Fibroblast of lung (primary cell): ENCODE measurements around the gene NT5C. TPM values are rescaled to one million over a fixed set of nuclear protein-coding genes. Genes with fewer than 3 reads are reported as not detected.

ENCODE experiments used
- DNase-seq, 2 donors: peaks; one replicate each; pipeline versions ENCODE4 v3.0.0 to v3.0.0-alpha.2; 2010; ENCODE audit warnings: low read depth in 2 of 2
- H2AFZ ChIP-seq: 2 replicates; pipeline ENCODE4 v1.5.1; 2012; ENCODE audit warnings: low read length, control low read depth, inconsistent platforms
- H3K27ac ChIP-seq: 2 replicates; pipeline ENCODE4 v1.5.1; 2011; ENCODE audit warnings: low read length, control low read depth; ENCODE audit not compliant: insufficient read depth
- H3K27me3 ChIP-seq: 2 replicates; pipeline ENCODE4 v1.5.1; 2011; ENCODE audit warnings: mild to moderate bottlenecking, low read length; ENCODE audit not compliant: control insufficient read depth, insufficient read depth
- H3K36me3 ChIP-seq: 2 replicates; pipeline ENCODE4 v1.5.1; 2011; ENCODE audit warnings: low read length; ENCODE audit not compliant: control insufficient read depth, insufficient read depth
- H3K4me1 ChIP-seq: 2 replicates; pipeline ENCODE4 v1.5.1; 2011; ENCODE audit warnings: low read length; ENCODE audit not compliant: control insufficient read depth, insufficient read depth; ENCODE audit errors: extremely low read depth
- H3K4me2 ChIP-seq: 2 replicates; pipeline ENCODE4 v1.5.1; 2011; ENCODE audit warnings: low read length, control low read depth; ENCODE audit not compliant: insufficient read depth; ENCODE audit errors: extremely low read depth
- H3K4me3 ChIP-seq, 4 experiments: fragments of 200-600 bp in 1 of 4; sonication (generic) in 1 of 4; replicated peaks in 1 of 4; 2 replicates each; pipeline ENCODE4 v1.5.1; 2011 to 2016; ENCODE audit warnings: low read length in 4 of 4, low read depth in 3 of 4, mild to moderate bottlenecking in 3 of 4, control low read depth in 2 of 4, inconsistent platforms in 1 of 4, mixed read lengths in 1 of 4; ENCODE audit not compliant: insufficient read depth in 1 of 4; ENCODE audit errors: control extremely low read depth in 1 of 4
- H3K79me2 ChIP-seq: 2 replicates; pipeline ENCODE4 v1.5.1; 2012; ENCODE audit warnings: mild to moderate bottlenecking, low read length, inconsistent platforms; ENCODE audit not compliant: control insufficient read depth, insufficient read depth
- H3K9ac ChIP-seq: 2 replicates; pipeline ENCODE4 v1.5.1; 2011; ENCODE audit warnings: mild to moderate bottlenecking, low read length, control low read depth; ENCODE audit not compliant: insufficient read depth
- H3K9me3 ChIP-seq: 2 replicates; pipeline ENCODE4 v1.5.1; 2012; ENCODE audit warnings: low read depth, low read length; ENCODE audit not compliant: control insufficient read depth, insufficient read depth
- H4K20me1 ChIP-seq: 2 replicates; pipeline ENCODE4 v1.5.1; 2011; ENCODE audit warnings: low read length; ENCODE audit not compliant: control insufficient read depth, insufficient read depth; ENCODE audit errors: extremely low read depth
- CTCF ChIP-seq, 2 donors: IDR thresholded peaks in 1 of 2; conservative IDR thresholded peaks in 1 of 2; 1 replicate in 1 of 2; 2 replicates in 1 of 2; pipeline ENCODE4 v1.5.1; 2011 to 2012; ENCODE audit warnings: low read length in 2 of 2, control low read depth in 1 of 2, inconsistent platforms in 1 of 2, low read depth in 1 of 2, mild to moderate bottlenecking in 1 of 2
- EZH2 ChIP-seq: IDR thresholded peaks from 2 replicates; pipeline ENCODE4 v1.5.1; 2012; ENCODE audit warnings: low read length, control low read depth, mild to moderate bottlenecking; ENCODE audit errors: missing control alignments
- polyA plus RNA-seq, 2 donors: library from polyadenylated mRNA; depleted of rRNA in 1 of 2; stranded (reverse) in 1 of 2; unstranded in 1 of 2; fragments of >200 nt; gene quantifications; 2 replicates each; pipeline ENCODE4 v1.2.1, GENCODE V29; 2011 to 2012; ENCODE audit warnings: missing spikeins in 1 of 2
- total RNA-seq: library from RNA; depleted of rRNA; stranded (reverse); fragments of >200 nt; gene quantifications from 2 replicates; pipeline ENCODE4 v1.2.1, GENCODE V29; 2014

NT5C gene
- total and polyA plus RNA-seq, 2 donors (not counting 1 experiment from before 2014, with no cell fraction given) = 18.6 to 29.9 TPM

DNA sequence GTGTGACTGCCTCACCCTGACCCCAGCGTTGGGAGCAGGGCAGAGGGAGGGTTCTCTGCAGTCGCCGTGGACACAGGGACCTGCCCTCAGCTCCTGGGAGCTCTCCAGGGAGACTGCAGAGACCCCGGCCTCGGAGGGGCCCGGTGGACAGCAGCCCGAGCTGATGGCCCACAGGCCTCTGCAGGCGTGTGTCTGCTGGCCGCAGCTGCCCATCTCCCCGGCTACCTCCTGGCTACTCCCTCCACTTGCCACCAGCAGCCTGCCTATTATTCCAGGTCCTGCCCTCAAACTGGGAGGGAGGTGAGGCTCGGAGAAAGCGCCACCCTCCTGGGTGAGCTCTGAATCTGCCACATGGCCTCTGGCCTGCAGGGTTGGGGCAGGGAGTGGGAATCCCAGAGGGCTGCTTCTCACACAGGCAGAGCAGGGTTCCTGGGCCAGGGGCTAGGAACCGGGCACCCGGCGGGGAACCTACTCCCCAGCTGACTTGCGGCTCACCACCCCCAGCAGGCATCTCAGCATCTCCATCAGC is 36.6 kb downstream of the NT5C start:
- no peak overlapping the region for H3K27ac ChIP-seq
- no peaks in the 10 kb centered on the region for H3K79me2 ChIP-seq
- DNase-seq = no peak
- TF ChIP-seq EZH2 = no peak
- TF ChIP-seq CTCF (conservative IDR thresholded peaks at IDR 0.05 in 1 of 2, IDR thresholded peaks at IDR 0.05 in 1 of 2; ENCODE audit: low read depth in 1 of 2, low read length in 2 of 2) = no peak
- H4K20me1 ChIP-seq = no peaks in the 10 kb centered on the region
- H3K4me1 ChIP-seq = peaks cover 10% of the 10 kb centered on the region
- H3K36me3 ChIP-seq = no peaks in the 10 kb centered on the region
- H3K9me3 ChIP-seq = no peaks in the 10 kb centered on the region
- H3K4me3 ChIP-seq = no peak overlapping the region
- no peaks in the 10 kb centered on the region for H3K27me3 ChIP-seq
- no peak overlapping the region for H3K9ac ChIP-seq
- H2AFZ ChIP-seq = no peak overlapping the region
- no peak overlapping the region for H3K4me2 ChIP-seq

- Histone ChIP-seq H4K20me1 (no peaks in the 10 kb centered on the region), H3K27ac (no peak overlapping the region), H3K27me3 (no peaks in the 10 kb centered on the region), H3K9me3 (no peaks in the 10 kb centered on the region), H3K79me2 (no peaks in the 10 kb centered on the region), H3K4me3 (no peak overlapping the region), H2AFZ (no peak overlapping the region), H3K4me2 (no peak overlapping the region), H3K4me1 (peaks cover 15% of the 10 kb centered on the region), H3K9ac (no peak overlapping the region), H3K36me3 (no peaks in the 10 kb centered on the region)
- TF ChIP-seq CTCF (conservative IDR thresholded peaks at IDR 0.05 in 1 of 2, IDR thresholded peaks at IDR 0.05 in 1 of 2; ENCODE audit: low read depth in 1 of 2, low read length in 2 of 2) (no peak), EZH2 (no peak)
- DNase-seq = no peak
These were observed 37.9 kb downstream of the NT5C start for GRCh38 chr17:75093548-75094158.

GRCh38 chr17:75091855-75092327 is 39.7 kb downstream of the NT5C start:
- Histone ChIP-seq H3K9me3 (no peaks in the 10 kb centered on the region), H3K9ac (no peak overlapping the region), H4K20me1 (no peaks in the 10 kb centered on the region), H2AFZ (no peak overlapping the region), H3K36me3 (no peaks in the 10 kb centered on the region), H3K4me1 (peaks cover 21% of the 10 kb centered on the region), H3K4me3 (no peak overlapping the region), H3K27me3 (no peaks in the 10 kb centered on the region), H3K79me2 (no peaks in the 10 kb centered on the region), H3K4me2 (no peak overlapping the region), H3K27ac (no peak overlapping the region)
- TF ChIP-seq CTCF (conservative IDR thresholded peaks at IDR 0.05 in 1 of 2, IDR thresholded peaks at IDR 0.05 in 1 of 2; ENCODE audit: low read depth in 1 of 2, low read length in 2 of 2) = no peak
- TF ChIP-seq EZH2 = no peak
- no peak for DNase-seq
